ENCODE data around the gene MAU2.

The MAU2 gene

DNA sequence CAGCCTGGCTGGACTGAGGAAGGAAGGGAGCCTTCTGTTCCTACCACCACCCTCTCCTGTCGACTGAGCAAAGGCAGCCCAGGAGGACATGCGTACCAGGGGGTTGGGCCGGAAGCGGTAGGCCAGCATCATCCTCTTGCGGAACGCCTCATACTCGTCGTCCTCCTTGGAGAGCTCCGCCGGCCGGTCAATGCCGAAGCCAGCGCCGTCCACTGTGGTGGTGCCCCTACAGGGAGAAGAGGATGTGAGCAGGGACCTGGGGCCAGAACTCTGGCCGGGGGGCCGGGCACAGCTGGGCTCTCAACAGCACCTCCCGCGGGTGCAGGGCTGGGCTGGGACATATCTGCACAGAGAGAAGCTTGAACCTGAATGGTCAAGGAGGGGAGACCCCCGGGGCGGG, 43.8 kb upstream of the MAU2 start:
- TF ChIP-seq ZBTB7A (IDR thresholded peaks at IDR 0.05; ENCODE audit: low read depth) (no peak), NFIC (IDR thresholded peaks at IDR 0.05) (no peak)

DNA sequence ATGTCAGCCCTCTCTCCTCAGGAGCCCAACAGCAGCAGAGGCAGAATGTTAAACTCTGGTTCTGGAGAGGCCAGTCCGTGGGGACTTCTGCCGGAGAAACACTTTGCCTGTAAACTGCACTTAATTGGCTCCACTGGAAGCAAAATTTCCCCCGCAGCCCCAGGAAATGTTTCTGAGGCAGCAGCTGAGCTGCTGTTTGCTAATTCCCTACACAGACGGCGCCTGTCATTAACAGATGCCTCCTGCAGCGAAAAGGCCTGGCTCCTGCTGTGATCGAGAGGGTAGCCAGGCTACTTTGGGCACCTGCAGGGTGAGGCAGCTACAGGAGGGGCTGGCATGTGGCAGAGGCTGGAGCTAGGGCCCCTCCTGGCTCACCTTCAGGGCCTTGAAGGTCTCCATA, 42.3 kb upstream of the MAU2 start:
- no peak for TF ChIP-seq REST (IDR thresholded peaks at IDR 0.05; ENCODE audit: low read depth)
- TF ChIP-seq MAX (IDR thresholded peaks at IDR 0.05) = peak; percentile 45; the same call in 1 of the 2 replicates
- peak; percentile 84 for TF ChIP-seq TCF12 (IDR thresholded peaks at IDR 0.05; ENCODE audit: low read depth)
- no peak for TF ChIP-seq CEBPB (IDR thresholded peaks at IDR 0.05)
- TF ChIP-seq NFIC (IDR thresholded peaks at IDR 0.05) = peak; percentile 58
- no peak for TF ChIP-seq EGR1 (IDR thresholded peaks at IDR 0.05)
- TF ChIP-seq RAD21 (IDR thresholded peaks at IDR 0.05; ENCODE audit: low read depth) = no peak
- TF ChIP-seq, protein P1, sequence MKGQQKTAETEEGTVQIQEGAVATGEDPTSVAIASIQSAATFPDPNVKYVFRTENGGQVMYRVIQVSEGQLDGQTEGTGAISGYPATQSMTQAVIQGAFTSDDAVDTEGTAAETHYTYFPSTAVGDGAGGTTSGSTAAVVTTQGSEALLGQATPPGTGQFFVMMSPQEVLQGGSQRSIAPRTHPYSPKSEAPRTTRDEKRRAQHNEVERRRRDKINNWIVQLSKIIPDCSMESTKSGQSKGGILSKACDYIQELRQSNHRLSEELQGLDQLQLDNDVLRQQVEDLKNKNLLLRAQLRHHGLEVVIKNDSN (IDR thresholded peaks at IDR 0.05) = no peak
- TF ChIP-seq TEAD4 (IDR thresholded peaks at IDR 0.05) = peak; percentile 55; the same call in 1 of the 2 replicates
- no peak for TF ChIP-seq CREB1 (IDR thresholded peaks at IDR 0.05; ENCODE audit: low read depth)
- no peak for TF ChIP-seq FOXM1 (IDR thresholded peaks at IDR 0.05; ENCODE audit: borderline replicate concordance, low read depth)
- TF ChIP-seq EP300 (IDR thresholded peaks at IDR 0.05; ENCODE audit: borderline replicate concordance) = no peak
- no peak for TF ChIP-seq TAF1 (IDR thresholded peaks at IDR 0.05; ENCODE audit: low read depth)
- no peak for TF ChIP-seq ZBTB7A (IDR thresholded peaks at IDR 0.05; ENCODE audit: low read depth)
- no peak for TF ChIP-seq YY1 (IDR thresholded peaks at IDR 0.05; ENCODE audit: low read depth)

GRCh38 chr19:19279062-19279612, 41.5 kb upstream of the MAU2 start:
- TF ChIP-seq TCF12 (IDR thresholded peaks at IDR 0.05; ENCODE audit: low read depth) (no peak), ZBTB7A (IDR thresholded peaks at IDR 0.05; ENCODE audit: low read depth) (no peak), FOXM1 (IDR thresholded peaks at IDR 0.05; ENCODE audit: borderline replicate concordance, low read depth) (no peak), TAF1 (IDR thresholded peaks at IDR 0.05; ENCODE audit: low read depth) (no peak), MAX (IDR thresholded peaks at IDR 0.05) (no peak), NFIC (IDR thresholded peaks at IDR 0.05) (no peak), EP300 (IDR thresholded peaks at IDR 0.05; ENCODE audit: borderline replicate concordance) (no peak), CEBPB (IDR thresholded peaks at IDR 0.05) (no peak), EGR1 (IDR thresholded peaks at IDR 0.05) (no peak), RAD21 (IDR thresholded peaks at IDR 0.05; ENCODE audit: low read depth) (no peak), REST (IDR thresholded peaks at IDR 0.05; ENCODE audit: low read depth) (no peak), YY1 (IDR thresholded peaks at IDR 0.05; ENCODE audit: low read depth) (no peak), TEAD4 (IDR thresholded peaks at IDR 0.05) (no peak), CREB1 (IDR thresholded peaks at IDR 0.05; ENCODE audit: low read depth) (no peak)
- TF ChIP-seq, protein P1 (IDR thresholded peaks at IDR 0.05) = no peak

DNA sequence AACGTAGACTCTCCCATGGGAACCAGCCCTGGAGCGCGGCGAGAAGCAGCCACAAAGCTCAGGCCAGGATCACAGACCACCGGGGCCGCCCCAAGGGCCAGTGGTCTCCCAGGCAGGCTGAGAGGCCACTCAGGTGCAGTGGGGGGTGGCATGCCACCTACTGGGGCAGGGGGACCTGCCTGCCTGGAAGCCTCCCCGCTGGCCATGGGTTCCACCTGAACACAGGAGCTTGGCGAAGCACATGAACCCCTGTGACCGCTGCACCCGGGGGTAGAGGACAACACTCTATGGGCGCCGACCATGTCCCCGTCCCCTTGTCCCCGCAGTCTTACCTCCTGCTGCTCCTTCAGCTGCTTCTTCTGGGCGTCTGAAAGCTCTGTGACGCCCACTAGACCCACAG, 40.8 kb upstream of the MAU2 start:
- TF ChIP-seq NFIC (IDR thresholded peaks at IDR 0.05) = no peak

- TF ChIP-seq TEAD4 (IDR thresholded peaks at IDR 0.05) = no peak
- no peak for TF ChIP-seq TAF1 (IDR thresholded peaks at IDR 0.05; ENCODE audit: low read depth)
- TF ChIP-seq CEBPB (IDR thresholded peaks at IDR 0.05) = no peak
- no peak for TF ChIP-seq EGR1 (IDR thresholded peaks at IDR 0.05)
Measured at GRCh38 chr19:19280561-19280960, 40.1 kb upstream of the MAU2 start.

GRCh38 chr19:19285686-19286085, 34.9 kb upstream of the MAU2 start:
- TF ChIP-seq, protein P1 (IDR thresholded peaks at IDR 0.05) = no peak
- TF ChIP-seq MAX (IDR thresholded peaks at IDR 0.05) = no peak
- no peak for TF ChIP-seq TCF12 (IDR thresholded peaks at IDR 0.05; ENCODE audit: low read depth)
- TF ChIP-seq REST (IDR thresholded peaks at IDR 0.05; ENCODE audit: low read depth) = no peak
- TF ChIP-seq YY1 (IDR thresholded peaks at IDR 0.05; ENCODE audit: low read depth) = no peak
- no peak for TF ChIP-seq RAD21 (IDR thresholded peaks at IDR 0.05; ENCODE audit: low read depth)
- TF ChIP-seq EP300 (IDR thresholded peaks at IDR 0.05; ENCODE audit: borderline replicate concordance) = no peak
- no peak for TF ChIP-seq NFIC (IDR thresholded peaks at IDR 0.05)
- TF ChIP-seq CEBPB (IDR thresholded peaks at IDR 0.05) = no peak
- TF ChIP-seq TEAD4 (IDR thresholded peaks at IDR 0.05) = no peak
- TF ChIP-seq CREB1 (IDR thresholded peaks at IDR 0.05; ENCODE audit: low read depth) = no peak
- TF ChIP-seq FOXM1 (IDR thresholded peaks at IDR 0.05; ENCODE audit: borderline replicate concordance, low read depth) = no peak
- TF ChIP-seq TAF1 (IDR thresholded peaks at IDR 0.05; ENCODE audit: low read depth) = no peak
- no peak for TF ChIP-seq ZBTB7A (IDR thresholded peaks at IDR 0.05; ENCODE audit: low read depth)
- no peak for TF ChIP-seq EGR1 (IDR thresholded peaks at IDR 0.05)

Data from Ishikawa (cell line).